ENCODE results near the gene PPP2R2C.

Gene PPP2R2C

DNA sequence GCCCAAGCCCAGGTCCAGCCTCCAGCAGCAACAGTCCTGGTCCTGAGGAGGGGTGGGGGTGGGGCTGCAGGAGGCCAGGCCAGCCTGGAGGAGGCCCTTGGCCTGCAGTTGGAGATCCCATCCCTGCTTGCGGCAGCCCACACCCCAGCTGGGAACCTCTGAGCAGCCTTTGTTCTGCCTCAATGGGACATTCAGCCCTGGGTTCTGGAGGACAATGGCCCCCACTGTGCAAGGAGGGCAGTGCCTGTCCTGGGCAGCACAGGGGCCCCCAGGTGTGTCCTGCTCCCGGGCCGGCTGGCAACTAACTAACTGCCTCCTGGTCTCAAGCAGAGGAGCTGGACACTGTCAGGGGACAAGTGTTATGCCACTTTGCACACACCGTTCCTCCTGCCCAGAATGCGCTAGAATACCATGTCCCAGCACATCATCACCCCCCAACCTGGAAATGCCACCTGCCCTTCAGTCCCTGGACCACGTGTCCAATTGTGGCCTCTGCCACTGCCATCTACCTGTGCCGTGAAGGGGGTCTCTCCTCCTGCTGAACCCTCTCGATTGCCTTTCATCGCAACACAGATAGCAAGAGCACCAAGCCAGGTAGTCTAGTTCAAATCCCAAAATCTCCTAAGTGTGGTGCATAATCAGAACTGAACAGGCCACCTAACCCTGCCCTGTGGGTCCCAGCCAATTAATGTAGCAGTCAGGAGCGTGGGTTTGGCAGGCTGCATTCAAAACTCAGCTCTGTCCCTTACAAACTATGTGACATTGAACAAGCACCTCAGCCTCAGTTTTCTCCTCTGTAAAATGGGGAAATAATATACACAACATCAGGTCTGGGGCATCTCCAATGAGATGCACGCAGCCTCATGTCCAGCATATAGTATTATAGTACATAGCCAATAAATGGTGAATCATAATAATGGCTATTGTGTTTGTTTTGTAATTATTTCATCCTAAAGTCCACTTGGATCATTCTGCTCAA, 8.8 kb downstream of the PPP2R2C start:
- FAIRE-seq (no peak), DNase-seq (ENCODE audit: insufficient read length, low spot score) (no peak)
- TF ChIP-seq, protein P1, sequence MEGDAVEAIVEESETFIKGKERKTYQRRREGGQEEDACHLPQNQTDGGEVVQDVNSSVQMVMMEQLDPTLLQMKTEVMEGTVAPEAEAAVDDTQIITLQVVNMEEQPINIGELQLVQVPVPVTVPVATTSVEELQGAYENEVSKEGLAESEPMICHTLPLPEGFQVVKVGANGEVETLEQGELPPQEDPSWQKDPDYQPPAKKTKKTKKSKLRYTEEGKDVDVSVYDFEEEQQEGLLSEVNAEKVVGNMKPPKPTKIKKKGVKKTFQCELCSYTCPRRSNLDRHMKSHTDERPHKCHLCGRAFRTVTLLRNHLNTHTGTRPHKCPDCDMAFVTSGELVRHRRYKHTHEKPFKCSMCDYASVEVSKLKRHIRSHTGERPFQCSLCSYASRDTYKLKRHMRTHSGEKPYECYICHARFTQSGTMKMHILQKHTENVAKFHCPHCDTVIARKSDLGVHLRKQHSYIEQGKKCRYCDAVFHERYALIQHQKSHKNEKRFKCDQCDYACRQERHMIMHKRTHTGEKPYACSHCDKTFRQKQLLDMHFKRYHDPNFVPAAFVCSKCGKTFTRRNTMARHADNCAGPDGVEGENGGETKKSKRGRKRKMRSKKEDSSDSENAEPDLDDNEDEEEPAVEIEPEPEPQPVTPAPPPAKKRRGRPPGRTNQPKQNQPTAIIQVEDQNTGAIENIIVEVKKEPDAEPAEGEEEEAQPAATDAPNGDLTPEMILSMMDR (IDR thresholded peaks at IDR 0.05; ENCODE audit: insufficient read depth, missing control alignments), result no peak

DNA sequence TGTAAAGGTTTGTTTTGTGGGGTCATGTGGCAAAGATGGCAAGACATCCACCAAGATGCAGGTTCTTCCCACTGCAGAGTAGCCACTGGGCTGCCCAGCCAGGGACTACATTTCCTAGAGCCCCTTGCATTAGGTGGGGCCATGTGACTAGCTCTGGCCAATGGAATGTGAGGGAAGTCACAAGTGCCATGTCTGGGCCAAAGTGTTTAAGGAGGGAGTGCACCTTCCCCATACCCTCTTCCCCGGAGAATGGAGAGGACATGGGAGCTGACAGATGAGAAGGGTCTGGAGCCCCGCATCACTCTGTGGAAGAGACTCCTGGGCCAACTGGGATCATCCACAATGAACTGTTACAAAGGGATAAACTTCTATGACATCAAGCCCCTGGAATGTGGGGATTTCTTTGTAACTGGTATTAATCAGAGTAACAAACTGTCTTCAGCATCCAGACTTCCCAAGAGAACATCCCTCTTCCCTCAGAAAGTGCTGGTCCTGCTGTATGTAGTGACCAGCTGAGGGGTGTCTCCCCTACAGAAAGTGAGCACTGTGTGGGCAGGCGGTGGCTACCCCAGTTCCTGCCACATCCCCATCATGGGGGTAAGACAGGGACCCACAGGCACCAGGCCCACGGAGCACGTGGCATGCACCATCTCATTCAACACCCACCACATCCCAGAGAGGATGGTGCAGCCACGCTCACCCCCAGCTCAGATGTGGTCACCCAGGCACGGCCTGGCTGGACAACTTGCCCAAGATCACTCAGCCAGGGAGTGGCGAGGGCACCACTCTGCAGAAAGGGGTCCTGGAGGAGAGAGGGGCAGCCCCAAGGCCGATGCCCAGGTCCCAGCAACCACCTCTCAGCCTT, 10.9 kb downstream of the PPP2R2C start:
- TF ChIP-seq, protein P1 (IDR thresholded peaks at IDR 0.05; ENCODE audit: insufficient read depth, missing control alignments), result no peak
- FAIRE-seq, result no peak

DNA sequence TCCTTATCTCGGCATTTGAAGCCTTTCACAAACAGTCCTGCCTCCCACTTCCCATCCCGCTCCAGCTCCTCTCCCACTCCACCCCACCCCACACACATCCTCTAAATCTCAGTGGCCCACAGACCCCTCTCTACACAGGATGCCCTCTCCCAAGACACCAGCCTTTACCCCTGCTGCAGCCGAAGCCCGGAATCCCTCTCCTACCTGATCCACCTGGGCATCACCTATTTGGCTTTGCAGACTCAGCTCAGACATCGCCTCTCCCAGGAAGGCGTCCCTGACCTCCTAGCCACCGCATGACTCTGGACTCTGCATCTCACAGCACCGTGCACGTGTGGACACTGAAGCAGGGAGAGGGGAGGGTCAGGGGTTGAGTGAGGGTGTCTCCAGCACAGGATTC, 11.5 kb downstream of the PPP2R2C start:
- TF ChIP-seq, protein P1 (IDR thresholded peaks at IDR 0.05; ENCODE audit: insufficient read depth, missing control alignments), result no peak
- DNase-seq (ENCODE audit: insufficient read length, low spot score) (no peak), FAIRE-seq (no peak)

More for the DNA sequence above, 10.9 kb downstream of the PPP2R2C start:
- no peak for DNase-seq (ENCODE audit: insufficient read length, low spot score)

DNA sequence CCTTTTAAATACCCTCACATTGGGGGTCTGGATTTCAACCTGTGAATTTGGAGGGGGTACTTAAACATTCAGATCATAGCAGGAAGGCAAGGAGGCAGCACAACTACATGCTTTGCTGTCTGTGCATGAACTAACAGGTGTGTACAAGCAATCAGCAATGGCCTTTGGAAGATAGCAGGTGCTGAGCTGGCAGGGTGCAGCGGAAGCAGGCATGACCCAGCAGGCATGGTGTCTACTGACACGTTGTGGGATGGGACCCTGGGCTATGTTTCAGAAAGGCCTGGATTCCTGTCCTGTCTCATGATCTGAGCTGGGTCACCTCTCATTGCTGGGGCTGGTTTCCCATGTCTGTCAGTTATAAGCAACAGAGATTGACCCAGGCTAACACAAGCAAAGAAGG, 13.9 kb downstream of the PPP2R2C start:
- FAIRE-seq (no peak), DNase-seq (ENCODE audit: insufficient read length, low spot score) (no peak)
- TF ChIP-seq, protein P1 (IDR thresholded peaks at IDR 0.05; ENCODE audit: insufficient read depth, missing control alignments), result no peak

DNA sequence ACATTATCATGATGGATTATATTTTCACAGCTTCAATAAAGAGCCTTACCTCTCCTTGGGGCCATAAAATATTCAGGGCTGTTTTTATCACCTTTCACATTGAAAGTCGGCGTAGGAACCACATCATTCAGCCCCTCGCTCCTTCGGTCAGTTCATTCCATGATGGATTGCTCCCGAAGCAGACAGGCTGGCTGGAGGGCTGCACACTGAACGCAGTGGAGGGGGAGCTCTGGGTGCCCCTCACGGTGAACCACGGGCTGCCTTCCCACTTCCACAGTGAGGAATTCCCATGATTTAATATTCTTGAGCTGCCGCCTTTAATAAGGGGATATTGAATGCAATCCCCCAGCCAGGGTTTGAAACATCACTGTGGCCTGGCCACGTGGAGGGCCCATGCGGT, 16.0 kb downstream of the PPP2R2C start:
- TF ChIP-seq, protein P1 (IDR thresholded peaks at IDR 0.05; ENCODE audit: insufficient read depth, missing control alignments), result no peak
- DNase-seq (ENCODE audit: insufficient read length, low spot score), result no peak
- FAIRE-seq, result no peak

DNA sequence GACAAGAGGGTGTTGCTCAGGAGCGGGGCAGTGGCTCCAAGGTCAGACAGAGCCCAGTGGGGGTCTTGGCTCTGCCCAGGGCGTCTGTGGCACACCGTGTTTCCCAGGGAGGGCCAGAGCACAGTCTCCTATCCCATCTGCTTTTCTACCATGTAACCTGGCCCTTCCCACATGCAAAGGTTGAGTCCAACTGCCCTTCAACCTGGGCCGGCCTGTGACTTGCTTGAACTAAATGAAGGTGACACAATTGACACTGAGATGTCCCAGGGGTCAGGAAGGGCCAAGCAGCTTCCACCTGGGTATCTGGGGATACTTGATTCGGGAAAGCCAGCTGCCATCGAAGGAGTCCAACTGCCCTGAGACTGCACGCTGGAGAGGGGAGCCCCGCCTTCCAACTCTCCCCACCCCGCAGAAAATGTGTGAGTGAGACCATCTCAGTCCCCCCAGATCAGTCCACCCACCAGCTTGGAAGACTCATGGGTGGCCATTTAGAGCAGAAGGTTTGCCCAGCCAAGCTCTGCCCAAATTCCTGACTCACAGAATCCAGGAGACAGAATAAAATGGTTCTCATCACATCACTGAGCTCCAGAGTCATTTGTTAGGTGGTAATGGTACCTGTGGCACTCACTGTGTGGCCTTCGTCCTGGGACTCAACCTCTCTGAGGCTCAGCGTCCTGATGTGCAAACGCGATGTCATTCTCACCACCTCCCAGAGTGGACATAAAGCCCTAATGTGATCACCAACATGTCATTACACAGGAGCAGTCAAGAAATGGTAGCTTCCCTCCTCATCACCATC, 18.1 kb downstream of the PPP2R2C start:
- FAIRE-seq (no peak), DNase-seq (ENCODE audit: insufficient read length, low spot score) (no peak)
- TF ChIP-seq, protein P1 (IDR thresholded peaks at IDR 0.05; ENCODE audit: insufficient read depth, missing control alignments), result no peak

Measured in D721Med (cell line).